Measurements from ENCODE around the gene MCTP1. TPM values are rescaled to one million over a fixed set of nuclear protein-coding genes. Genes with fewer than 3 reads are reported as not detected.

The MCTP1 gene
- total and polyA plus RNA-seq, 9 of the 15 experiments (the other 6 are each of a cell fraction or from before 2014, with no cell fraction given), result 0.04 to 0.93 (median 0.06) TPM; not detected in 4

- TF ChIP-seq ZBTB11 (CRISPR knock-in tag; IDR thresholded peaks at IDR 0.05) (no peak), CHCHD3 (CRISPR knock-in tag; IDR thresholded peaks at IDR 0.05) (no peak), ZNF668 (CRISPR knock-in tag; IDR thresholded peaks at IDR 0.05) (no peak), NELFE (IDR thresholded peaks at IDR 0.05; ENCODE audit: insufficient read depth, insufficient read length) (no peak), MAZ (CRISPR knock-in tag; conservative IDR thresholded peaks at IDR 0.05 in 1 of 2, IDR thresholded peaks at IDR 0.05 in 1 of 2) (no peak)
These were observed 241.2 kb downstream of the MCTP1 start (continued) for GRCh38 chr5:95043648-95044047.

GRCh38 chr5:95043234-95043633 is 241.7 kb downstream of the MCTP1 start:
- H3K9me1 ChIP-seq (ENCODE audit: control insufficient read depth, insufficient read depth, low read length), result no peaks in the 10 kb centered on the region
- DNase-seq (ENCODE audit: extremely low read depth in 1 of 4, low spot score in 3 of 4), result peak in 1 of 4 experiments; percentile 1
- BruUV-seq (replicated peaks), result no TSS peak
- CTCF ChIA-PET (ENCODE audit: low intra/inter-chr PET ratio), result no interaction called here
- POLR2A ChIA-PET, result no interaction called here
- no peaks in the 10 kb centered on the region for H3K4me1 ChIP-seq (replicated peaks in 1 of 2; ENCODE audit: control insufficient read depth in 2 of 2, insufficient read depth in 2 of 2, low read length in 2 of 2)
- H3K4me2 ChIP-seq (ENCODE audit: insufficient read depth, low read length), result no peak overlapping the region
- FAIRE-seq, result no peak
- intact Hi-C loops (cut with micrococcal nuclease), result no loop called here
- H3K27me3 ChIP-seq (ENCODE audit: control insufficient read depth in 2 of 2, insufficient read depth in 2 of 2, low read length in 2 of 2), result no peaks in the 10 kb centered on the region
- H3K9me3 ChIP-seq (replicated peaks; ENCODE audit: control insufficient read depth, insufficient read depth, low read depth, low read length), result no peaks in the 10 kb centered on the region
- H3K4me3 ChIP-seq, result no peak overlapping the region
- no peak overlapping the region for H3K27ac ChIP-seq (ENCODE audit: extremely low read depth, low read depth, low read length)
- H3K79me2 ChIP-seq (ENCODE audit: control insufficient read depth, insufficient read depth, low read length), result no peaks in the 10 kb centered on the region
- TF ChIP-seq SPI1 (IDR thresholded peaks at IDR 0.05; ENCODE audit: borderline replicate concordance, low read depth, low read length) (peak; percentile 69; the same call in 1 of the 2 replicates), SMC3 (conservative IDR thresholded peaks at IDR 0.05; ENCODE audit: insufficient read depth, low read depth, low read length) (no peak), TRIM25 (IDR thresholded peaks at IDR 0.05; ENCODE audit: borderline replicate concordance) (no peak), ZNF239 (CRISPR knock-in tag; IDR thresholded peaks at IDR 0.05) (no peak)
- no peak overlapping the region for H2AFZ ChIP-seq (ENCODE audit: low read depth, low read length)
- H4K20me1 ChIP-seq (replicated peaks; ENCODE audit: control insufficient read depth, insufficient read depth, low read length), result no peaks in the 10 kb centered on the region
- no peak overlapping the region for H3K9ac ChIP-seq (ENCODE audit: insufficient read depth in 1 of 2, low read depth in 2 of 2, low read length in 2 of 2)
- in situ Hi-C loops (cut with MboI), result no loop called here
- H3K36me3 ChIP-seq (ENCODE audit: control insufficient read depth, insufficient read depth, low read length), result no peaks in the 10 kb centered on the region
- ATAC-seq, result no peak
